GM19099 (cell line): ENCODE measurements around the gene IL11.

Source experiments
- POLR2A ChIP-seq: IDR thresholded peaks from 3 replicates; pipeline ENCODE4 v1.6.1; 2011; ENCODE audit warnings: low read depth; ENCODE audit not compliant: insufficient read length; ENCODE audit errors: extremely low read depth

Gene IL11

DNA sequence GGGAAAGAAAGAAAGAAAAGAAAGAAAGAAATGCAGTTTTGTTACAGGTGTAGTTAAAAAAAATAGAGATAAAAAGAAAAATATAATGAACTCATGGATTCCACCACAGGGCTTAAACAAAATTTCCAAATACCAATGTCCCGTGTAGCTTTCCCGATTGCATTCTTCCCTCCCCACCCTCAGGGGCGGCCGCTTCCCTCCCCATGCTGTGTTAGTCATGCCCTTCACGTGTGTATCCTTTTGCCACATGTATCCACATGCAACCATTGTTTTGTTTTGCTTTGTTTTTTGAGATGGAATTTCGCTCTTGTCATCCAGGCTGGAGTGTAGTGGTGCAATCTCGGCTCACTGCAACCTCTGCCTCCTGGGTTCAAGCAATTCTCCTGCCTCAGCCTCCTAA lies 34.2 kb downstream of the IL11 start:
- TF ChIP-seq POLR2A, result no peak

- no peak for TF ChIP-seq POLR2A
Measured at GRCh38 chr19:55333870-55334269, 36.4 kb downstream of the IL11 start.

GRCh38 chr19:55325172-55325571 lies 45.1 kb downstream of the IL11 start, which contains the start of gene TMEM150B:
TMEM150B (minus strand) TSS chr19:55325341; CDS start chr19:55321036, 4,305 bp downstream.
- no peak for TF ChIP-seq POLR2A

- no peak for TF ChIP-seq POLR2A
Measured at GRCh38 chr19:55324662-55325061, 45.6 kb downstream of the IL11 start.

- TF ChIP-seq POLR2A, result no peak
Measured at GRCh38 chr19:55322204-55322885, 47.9 kb downstream of the IL11 start.

DNA sequence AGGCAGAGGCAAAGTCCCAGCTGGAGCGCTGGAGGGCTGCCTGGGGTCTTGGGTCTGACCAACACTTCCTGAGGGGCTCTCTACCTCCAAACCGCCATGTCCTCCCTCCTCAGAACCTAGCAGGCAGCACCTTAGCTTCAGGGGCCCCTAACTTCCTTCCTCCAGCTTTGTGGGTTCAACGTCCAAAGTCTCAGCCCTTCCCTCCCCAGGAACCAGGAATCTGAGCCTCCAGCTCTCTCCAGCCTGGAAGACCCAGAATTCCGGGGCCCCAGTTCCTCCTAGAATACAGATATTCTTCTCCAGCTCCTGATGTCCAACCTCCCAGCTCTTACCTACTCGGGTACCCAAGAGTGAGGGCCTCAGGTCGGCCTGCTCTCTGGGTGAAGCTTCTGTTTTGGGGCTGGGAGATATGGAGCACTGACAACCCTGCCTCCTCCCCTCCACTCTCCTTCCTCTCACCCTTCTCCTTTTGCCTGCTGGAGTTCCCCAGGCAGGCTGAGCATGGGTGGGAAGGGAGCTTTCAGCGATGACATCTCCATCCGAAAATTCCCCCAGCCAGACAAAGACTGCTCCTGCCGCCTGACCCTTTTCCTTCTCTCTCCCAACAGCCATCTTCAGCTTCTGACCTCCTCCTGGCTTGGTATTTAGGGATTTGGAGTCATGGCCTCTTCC lies 48.7 kb downstream of the IL11 start:
- TF ChIP-seq POLR2A, result no peak

- TF ChIP-seq POLR2A, result no peak
Measured at GRCh38 chr19:55320844-55321419, 49.3 kb downstream of the IL11 start.

DNA sequence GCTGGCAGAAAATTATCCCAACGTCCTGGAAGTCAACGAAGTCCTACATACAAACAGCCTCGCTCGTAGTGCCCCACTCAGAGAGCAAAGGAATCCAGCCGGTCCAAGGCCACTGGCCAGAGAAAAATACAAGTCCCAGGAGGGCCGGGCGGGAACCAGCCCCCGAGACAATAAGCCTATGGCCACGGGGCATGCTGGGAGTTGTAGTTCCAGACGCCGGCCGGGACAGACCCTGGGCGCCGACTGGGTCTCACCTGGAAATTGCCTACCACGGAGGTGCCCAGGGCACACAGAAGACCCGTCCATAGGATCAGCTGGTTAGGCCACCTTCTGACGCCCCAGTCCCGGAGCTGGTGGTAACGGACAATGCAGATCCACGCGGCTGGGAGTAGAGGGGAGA lies 50.5 kb downstream of the IL11 start:
- TF ChIP-seq POLR2A, result no peak

GRCh38 chr19:55316646-55317045 lies 53.6 kb downstream of the IL11 start:
- no peak for TF ChIP-seq POLR2A

GRCh38 chr19:55315956-55316525 lies 54.2 kb downstream of the IL11 start:
- TF ChIP-seq POLR2A, result no peak

- TF ChIP-seq POLR2A, result no peak
Measured at GRCh38 chr19:55314396-55314795, 55.9 kb downstream of the IL11 start.
